D721Med (cell line): ENCODE results near the gene NDUFB3.
"Not testable (repeated sequence)": the region's sequence is repeated elsewhere in the genome, so short reads cannot be mapped to it uniquely, and the experiment has no call there.

Source experiments
- DNase-seq: peaks from one replicate; pipeline ENCODE4 v3.0.0; 2011; ENCODE audit warnings: low spot score; ENCODE audit not compliant: insufficient read length
- FAIRE-seq: peaks from 2 replicates; lab custom pipeline; 2011; peaks lifted over from hg19 to GRCh38; lab: Jason Lieb, UNC
- TF ChIP-seq, protein P1 (sequence below): IDR thresholded peaks from 2 replicates; pipeline ENCODE4 v1.5.1; 2012; ENCODE audit warnings: mild to moderate bottlenecking, control low read depth; ENCODE audit not compliant: insufficient read depth; ENCODE audit errors: missing control alignments

NDUFB3 gene

DNA sequence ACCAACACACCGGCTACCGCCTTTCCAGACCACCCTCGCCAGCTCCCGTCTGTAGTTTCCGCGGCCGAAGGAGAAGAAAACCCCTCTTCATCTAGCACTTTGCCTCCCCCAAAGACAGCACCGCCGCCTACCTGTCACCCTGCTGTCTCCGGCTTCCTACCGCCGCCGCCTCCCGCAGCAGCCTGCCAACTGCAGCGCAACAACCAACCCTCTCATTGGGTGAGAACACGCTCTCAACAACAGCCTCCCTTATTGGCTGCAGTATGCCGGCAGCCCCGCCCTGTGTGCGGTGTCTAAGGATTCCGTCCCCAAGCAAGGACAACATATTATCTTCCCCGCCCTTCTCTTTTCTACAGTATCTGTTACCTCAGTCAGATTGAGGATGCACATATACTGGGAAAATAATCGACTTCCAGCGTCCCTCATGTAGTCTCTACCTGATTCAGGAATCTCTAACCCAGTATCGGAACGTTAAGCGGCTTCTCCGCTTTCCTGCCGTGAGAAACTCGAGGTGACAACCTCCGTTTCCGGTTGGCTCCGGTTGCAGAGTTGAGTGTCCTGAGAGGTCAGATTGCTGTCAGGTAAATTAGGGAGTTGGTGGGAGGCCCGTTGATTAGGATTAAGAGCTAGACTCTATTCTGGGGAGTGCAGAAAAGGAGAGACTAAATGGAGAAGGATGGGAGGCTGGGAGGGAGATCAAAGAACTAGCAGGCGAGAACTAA lies at the start of gene NDUFB3, which contains the start of gene HYCC2:
NDUFB3 (plus strand) TSS at position 523 of the 722 bp plus-strand sequence. CDS start 6,882 bp downstream, outside the sequence.
HYCC2 (minus strand) TSS at position 193 of the 722 bp plus-strand sequence. CDS start 47,662 bp downstream, outside the sequence.
- TF ChIP-seq, protein P1, sequence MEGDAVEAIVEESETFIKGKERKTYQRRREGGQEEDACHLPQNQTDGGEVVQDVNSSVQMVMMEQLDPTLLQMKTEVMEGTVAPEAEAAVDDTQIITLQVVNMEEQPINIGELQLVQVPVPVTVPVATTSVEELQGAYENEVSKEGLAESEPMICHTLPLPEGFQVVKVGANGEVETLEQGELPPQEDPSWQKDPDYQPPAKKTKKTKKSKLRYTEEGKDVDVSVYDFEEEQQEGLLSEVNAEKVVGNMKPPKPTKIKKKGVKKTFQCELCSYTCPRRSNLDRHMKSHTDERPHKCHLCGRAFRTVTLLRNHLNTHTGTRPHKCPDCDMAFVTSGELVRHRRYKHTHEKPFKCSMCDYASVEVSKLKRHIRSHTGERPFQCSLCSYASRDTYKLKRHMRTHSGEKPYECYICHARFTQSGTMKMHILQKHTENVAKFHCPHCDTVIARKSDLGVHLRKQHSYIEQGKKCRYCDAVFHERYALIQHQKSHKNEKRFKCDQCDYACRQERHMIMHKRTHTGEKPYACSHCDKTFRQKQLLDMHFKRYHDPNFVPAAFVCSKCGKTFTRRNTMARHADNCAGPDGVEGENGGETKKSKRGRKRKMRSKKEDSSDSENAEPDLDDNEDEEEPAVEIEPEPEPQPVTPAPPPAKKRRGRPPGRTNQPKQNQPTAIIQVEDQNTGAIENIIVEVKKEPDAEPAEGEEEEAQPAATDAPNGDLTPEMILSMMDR, result peak; percentile 15
- FAIRE-seq (peak; percentile 51), DNase-seq (peak; percentile 58)

DNA sequence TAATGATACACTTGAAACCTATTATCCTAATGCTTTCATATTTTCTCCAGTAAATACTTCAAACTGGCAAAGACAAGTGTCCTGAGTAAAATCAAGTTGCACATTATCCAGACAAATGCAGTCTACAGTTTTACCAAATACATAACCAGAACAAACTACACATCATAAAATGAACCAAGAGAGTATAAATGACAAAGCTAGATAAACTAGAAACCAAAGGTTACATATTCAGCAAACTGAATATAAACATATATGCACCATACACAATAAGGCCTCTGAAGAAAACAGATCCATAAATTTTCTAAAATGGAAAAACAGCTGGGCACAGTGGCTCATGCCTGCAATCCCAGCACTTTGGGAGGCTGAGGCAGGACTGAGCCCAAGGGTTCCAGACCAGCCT lies 47.3 kb upstream of the NDUFB3 start:
- FAIRE-seq (no peak), DNase-seq (no peak)
- TF ChIP-seq, protein P1, result no peak

DNA sequence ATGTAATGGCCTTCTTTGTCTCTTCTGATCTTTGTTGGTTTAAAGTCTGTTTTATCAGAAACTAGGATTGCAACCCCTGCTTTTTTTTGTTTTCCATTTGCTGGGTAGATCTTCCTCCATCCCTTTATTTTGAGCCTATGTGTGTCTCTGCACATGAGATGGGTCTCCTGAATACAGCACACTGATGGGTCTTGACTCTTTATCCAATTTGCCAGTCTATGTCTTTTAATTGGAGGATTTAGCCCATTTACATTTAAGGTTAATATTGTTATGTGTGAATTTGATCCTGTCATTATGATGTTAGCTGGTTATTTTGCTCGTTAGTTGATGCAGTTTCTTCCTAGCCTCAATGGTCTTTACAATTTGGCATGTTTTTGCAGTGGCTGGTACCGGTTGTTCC lies 37.4 kb upstream of the NDUFB3 start:
- FAIRE-seq, result not testable (repeated sequence)

DNA sequence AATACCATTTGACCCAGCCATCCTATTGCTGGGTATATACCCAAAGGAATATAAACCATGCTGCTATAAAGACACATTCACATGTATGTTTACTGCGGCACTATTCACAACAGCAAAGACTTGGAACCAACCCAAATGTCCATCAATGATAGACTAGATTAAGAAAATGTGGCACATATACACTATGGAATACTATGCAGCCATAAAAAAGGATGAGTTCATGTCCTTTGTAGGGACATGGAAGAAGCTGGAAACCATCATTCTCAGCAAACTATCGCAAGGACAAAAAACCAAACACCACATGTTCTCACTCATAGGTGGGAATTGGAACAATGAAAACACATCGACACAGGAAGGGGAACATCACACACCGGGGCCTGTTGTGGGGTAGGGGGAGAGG lies 33.4 kb upstream of the NDUFB3 start:
- DNase-seq, FAIRE-seq: not testable (repeated sequence)

More for the DNA sequence above, 37.4 kb upstream of the NDUFB3 start:
- DNase-seq, result not testable (repeated sequence)

DNA sequence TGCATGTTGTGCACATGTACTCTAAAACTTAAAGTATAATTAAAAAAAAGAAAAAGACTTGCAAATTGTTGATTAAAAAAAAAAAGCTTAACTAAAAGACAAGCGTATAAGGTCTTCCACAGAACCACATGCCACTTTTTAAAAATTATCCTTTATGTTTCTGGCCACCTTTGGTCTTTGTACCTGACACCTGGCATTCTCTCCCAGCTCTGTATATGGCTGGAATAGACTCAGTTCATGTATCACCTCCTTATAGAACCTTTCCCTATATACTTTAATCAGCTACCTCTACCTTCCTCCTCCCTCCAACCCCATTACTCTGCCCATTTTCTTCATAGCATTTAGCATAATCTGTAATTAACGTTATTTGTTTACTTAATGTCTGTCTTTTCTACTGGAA lies 32.9 kb upstream of the NDUFB3 start:
- TF ChIP-seq, protein P1, result no peak
- no peak for DNase-seq
- FAIRE-seq, result no peak

DNA sequence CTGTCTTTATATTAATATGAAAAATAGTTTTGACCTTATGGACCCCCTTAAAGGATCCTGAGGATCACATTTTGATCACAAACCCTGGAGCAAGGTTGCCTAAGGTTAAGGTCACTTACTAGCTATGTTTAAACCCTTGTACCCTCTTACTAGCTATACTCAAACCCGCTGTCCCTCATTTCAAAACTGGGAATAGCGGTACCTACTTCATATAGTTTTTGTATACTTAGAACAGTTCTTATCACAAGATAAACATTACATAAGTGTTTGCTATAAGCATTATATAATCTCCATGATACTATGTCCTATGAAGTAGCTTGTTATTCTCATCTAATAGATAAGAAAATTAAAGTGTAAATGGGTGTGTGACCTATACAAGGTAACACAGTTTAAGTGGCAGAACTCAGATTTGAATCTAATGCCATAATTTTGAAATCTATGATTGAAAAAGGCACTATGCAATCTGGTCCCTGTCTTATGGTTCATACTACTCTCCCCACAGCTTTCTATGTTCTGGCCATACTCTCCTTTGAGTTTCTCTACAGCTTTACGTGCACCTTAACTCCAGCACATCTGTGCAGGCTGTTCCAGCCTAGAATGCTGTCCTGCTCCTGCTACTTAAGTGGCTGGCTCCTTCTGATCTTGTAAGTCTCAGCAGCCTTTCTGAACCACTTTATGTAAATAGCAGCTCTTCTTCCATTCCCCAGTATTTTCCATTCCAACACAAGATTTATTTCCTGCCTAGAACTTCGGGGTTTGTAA lies 30.8 kb upstream of the NDUFB3 start:
- TF ChIP-seq, protein P1, result no peak

DNA sequence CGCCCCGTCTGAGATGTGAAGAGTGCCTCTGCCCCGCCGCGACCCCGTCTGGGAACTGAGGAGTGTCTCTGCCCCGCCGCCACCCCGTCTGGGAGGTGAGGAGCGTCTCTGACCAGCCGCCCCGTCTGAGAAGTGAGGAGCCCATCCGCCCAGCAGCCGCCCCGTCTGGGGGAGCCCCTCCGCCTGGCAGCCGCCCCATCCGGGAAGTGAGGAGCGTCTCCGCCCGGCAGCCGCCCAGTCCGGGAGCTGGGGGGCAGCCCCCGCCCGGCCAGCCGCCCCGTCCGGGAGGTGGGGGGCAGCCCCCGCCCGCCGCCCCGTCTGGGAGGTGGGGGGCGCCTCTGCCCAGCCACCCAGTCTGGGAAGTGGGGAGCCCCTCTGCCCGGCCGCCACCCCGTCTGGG lies 29.4 kb upstream of the NDUFB3 start:
- not testable (repeated sequence) for DNase-seq, FAIRE-seq

More for the DNA sequence above, 30.8 kb upstream of the NDUFB3 start:
- DNase-seq (no peak), FAIRE-seq (no peak)

DNA sequence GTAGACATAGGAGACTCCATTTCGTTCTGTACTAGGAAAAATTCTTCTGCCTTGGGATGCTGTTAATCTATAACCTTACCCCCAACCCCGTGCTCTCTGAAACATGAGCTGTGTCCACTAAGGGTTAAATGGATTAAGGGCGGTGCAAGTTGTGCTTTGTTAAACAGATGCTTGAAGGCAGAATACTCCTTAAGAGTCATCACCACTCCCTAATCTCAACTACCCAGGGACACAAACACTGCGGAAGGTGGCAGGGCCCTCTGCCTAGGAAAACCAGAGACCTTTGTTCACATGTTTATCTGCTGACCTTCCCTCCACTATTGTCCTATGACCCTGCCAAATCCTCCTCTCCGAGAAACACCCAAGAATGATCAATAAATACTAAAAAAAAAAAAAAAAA lies 28.8 kb upstream of the NDUFB3 start:
- DNase-seq, FAIRE-seq: not testable (repeated sequence)

DNA sequence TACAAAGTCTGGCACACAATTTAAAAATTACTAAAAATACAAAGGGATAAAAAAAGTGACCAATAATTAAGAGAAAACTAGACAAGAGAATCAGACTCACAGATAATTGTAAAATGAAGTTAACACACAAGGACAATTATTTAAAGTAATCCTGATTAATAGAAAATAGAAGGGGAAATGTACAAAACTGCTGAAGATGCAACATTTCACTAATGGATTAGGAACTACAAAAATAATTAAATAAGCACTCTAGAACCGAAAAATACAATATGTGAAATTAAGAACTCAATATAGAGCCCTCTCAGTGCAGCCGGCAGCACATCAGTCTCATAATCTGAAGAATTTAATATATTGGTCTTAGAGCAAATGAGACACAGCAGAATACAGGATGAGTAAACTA lies 24.9 kb upstream of the NDUFB3 start:
- DNase-seq (no peak), FAIRE-seq (no peak)
- TF ChIP-seq, protein P1, result no peak
